HG03439 (cell line): Measurements from ENCODE around the gene SLC37A1.
A peak's percentile ranks its signal among the peaks of the same experiment; 100 is the strongest.

Source experiments
- ATAC-seq: cut with Tn5 transposase; IDR thresholded peaks from one replicate; pipeline ENCODE4 v1.9.1; 2021; ENCODE audit warnings: mild to moderate bottlenecking, moderate library complexity; ENCODE audit not compliant: unreplicated experiment

SLC37A1 gene

GRCh38 chr21:42503711-42504110, 9.9 kb upstream of the SLC37A1 start:
- no peak for ATAC-seq

DNA sequence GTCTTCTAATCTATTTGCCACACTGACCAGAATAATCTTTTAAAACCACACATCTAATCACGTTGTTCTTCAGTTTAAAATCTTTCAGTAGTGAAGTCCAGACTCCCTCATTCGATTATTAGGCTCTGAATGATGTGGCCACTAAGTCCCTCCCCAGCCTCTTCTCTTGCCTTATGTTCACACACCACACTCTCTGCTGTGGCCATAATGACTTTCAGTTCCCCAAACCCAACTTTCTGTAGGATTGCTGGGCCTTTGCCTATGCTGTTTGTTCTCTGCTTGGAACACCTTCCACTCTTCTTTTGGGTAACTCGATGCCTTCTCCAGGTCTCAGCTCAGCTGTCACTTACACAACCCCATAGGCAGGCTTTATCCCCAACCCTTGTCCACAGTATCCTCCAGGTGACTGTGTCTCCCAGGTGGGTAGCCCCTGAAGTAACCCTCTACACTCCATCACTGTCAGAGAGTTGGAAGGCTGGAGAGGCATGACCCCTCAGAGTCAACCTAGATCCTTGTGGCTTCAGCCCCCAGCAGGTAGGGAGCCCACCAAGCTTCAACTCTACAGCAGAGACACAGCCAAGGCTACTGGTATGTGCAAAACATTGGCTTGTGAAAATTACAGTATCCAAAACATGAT, 8.4 kb upstream of the SLC37A1 start:
- ATAC-seq, result peak; percentile 85

GRCh38 chr21:42507418-42507817, 6.2 kb upstream of the SLC37A1 start:
- ATAC-seq, result no peak

DNA sequence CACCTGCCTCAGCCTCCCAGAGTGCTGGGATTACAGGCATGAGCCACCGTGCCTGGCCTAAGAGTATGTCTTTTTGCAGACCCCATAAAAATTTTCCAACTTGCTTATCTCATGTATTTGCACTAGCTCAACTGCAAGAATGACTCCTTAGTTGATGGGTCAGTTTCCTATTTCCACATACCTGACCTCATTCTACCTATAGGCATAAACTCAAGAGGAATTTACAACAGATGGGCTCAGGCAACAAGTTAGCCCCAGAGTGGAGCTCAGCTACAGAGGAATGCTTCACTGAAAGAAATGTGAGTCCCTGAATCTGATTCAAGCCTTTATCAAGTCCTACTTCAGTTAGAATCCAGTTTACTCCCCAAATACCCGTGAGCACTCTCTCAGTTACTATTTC, 5.3 kb upstream of the SLC37A1 start:
- ATAC-seq, result no peak

- no peak for ATAC-seq
Measured at GRCh38 chr21:42509244-42509643, 4.4 kb upstream of the SLC37A1 start.

DNA sequence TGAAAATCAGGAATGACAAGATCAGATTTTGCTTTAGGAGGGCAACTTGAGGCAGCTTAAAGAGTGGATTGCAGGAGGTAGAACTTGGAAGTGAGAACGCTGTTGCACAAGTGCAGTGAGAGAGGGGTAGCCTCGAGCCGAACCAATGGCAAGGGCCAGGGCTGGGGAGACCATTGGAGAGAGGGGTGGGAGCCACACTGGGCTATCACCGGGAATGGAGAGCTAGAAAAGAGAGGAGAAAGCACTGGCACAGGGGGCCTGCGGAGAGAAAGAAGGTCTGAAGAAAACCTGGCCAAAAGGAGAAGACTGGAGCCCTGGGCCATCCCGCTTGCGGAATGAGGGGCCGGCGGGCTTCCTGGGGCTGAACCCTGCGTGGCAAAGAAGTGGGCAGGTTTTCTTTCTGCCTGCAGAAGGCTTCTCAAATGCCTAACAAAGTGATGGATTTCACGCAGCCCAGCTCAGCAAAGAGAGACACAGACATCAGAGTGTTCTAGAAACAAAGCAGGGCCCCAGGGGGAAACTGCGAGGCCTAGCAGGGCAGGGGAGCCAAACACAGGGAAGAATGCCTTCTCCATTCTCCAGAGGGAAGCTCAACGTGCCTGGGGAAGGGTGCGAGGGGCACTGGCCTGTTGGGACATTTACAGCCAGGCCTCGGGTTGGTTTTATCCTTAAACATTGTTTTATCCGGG, 1.2 kb upstream of the SLC37A1 start:
- no peak for ATAC-seq

- peak; percentile 53 for ATAC-seq
Measured at GRCh38 chr21:42513985-42514882, 582 bp downstream of the SLC37A1 start.

GRCh38 chr21:42514883-42515228, 1.2 kb downstream of the SLC37A1 start:
- ATAC-seq, result no peak

DNA sequence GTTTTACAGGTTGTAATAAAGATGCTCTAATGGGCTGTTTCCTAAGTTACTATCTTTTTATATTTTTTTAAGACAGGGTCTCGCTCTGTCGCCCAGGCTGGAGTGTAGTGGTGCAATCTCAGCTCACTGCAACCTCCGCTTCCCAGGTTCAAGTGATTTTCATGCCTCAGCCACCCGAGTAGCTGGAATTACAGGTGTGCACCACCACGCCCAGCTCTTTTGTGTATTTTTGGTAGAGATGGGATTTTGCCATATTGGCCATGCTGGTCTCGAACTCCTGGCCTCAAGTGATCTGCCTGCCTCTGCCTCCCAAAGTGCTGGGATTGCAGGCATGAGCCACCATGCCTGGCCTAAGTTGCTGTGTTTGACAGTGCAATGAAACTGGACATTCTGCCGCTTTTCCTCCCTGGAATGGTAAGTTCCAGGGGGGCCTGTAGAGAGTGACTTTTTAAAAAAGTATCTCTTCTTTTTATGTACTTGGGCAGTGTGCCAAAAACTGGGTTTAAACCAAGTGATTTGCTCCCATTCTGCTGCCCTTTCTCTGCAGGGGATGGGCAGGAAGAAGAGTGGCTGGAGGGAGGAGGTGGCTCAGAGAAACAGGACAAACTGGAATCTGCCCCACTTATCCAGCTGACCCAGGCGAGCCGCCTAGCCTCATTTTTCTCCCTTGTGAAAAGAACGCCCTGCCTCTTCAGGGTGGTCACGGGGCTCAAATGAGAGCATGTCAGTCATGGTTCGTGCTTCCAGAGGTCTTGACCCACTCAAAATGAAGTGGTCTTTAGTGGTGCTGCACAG, 2.3 kb downstream of the SLC37A1 start:
- ATAC-seq, result no peak

DNA sequence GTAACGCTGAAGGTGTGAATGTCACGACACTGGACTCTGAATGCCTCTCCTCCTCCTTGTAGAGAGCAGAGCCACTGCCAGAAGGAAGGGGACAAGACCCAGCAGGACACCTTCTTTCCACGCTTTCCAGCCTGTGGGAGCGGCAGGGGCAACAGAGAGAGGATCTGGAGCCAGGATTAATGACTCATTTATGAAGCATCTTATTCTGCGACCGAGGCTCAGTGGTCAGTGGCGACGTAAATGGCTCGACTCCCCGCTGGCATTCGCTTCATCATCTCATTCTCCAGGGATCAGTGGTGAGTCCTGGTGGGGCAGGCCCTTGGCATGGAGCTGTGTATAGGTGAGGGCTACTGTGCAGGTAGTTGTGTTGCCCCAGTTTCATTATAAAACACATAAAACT, 4.6 kb downstream of the SLC37A1 start:
- ATAC-seq, result no peak

DNA sequence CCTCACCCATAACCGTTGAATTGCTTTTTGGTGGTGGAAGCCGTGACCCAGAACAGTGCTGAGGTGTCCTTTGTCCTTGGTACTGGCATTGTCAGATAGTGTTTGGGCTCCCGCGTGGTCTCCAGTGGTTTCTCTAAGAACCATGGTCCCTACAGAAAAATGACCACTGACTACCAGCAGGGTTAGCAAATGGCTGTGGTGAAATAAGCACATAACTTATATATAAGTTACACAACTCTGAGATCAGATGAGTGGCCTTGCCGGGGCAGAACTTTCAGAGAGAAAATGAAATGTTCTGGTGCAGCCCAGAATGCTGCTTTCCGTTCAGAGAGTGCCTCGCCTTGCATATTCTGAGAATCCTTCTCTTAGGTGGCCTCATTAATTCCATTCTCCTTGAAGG, 5.0 kb downstream of the SLC37A1 start:
- ATAC-seq, result no peak

- ATAC-seq, result no peak
Measured at GRCh38 chr21:42520628-42521253, 7.1 kb downstream of the SLC37A1 start.

DNA sequence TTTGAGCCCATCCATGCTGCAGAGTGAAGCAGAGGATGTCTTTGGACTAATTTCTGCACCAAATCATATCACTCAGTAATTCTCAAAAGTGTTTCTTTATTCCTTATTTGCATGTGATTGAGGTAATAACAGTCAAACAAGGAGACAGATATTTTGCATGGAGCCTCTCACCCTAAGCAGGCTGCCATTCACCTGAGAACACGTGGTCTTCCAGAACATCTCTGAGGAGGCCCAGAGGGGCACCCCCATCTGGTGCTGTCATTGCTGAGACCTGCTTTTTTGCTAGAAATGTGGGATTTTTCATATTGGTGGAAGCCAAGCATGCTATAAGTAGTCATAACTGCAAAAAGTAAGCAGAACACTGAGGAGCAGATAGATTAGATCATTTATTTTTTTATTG, 7.7 kb downstream of the SLC37A1 start:
- no peak for ATAC-seq

GRCh38 chr21:42521805-42522204, 8.2 kb downstream of the SLC37A1 start:
- ATAC-seq, result no peak

DNA sequence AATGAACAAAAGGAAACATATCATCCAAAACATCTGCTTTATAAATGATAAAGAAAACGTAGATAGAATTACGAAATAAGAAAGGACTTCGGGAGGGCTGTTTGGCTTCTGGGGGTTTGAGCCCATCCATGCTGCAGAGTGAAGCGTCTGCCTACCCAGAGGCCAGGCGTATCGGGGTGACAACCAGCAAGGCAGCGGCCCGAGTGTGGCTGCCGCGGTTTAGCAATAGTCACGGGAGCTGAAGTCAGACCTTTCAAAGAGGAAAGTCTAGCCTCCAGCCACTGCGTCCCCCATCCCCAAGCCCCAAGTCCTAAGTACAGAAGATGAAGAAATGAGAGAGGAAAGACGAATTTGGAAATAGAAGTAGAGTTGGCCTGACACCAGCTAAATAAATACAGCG, 8.6 kb downstream of the SLC37A1 start:
- ATAC-seq, result no peak

- ATAC-seq, result no peak
Measured at GRCh38 chr21:42522771-42523170, 9.1 kb downstream of the SLC37A1 start.

DNA sequence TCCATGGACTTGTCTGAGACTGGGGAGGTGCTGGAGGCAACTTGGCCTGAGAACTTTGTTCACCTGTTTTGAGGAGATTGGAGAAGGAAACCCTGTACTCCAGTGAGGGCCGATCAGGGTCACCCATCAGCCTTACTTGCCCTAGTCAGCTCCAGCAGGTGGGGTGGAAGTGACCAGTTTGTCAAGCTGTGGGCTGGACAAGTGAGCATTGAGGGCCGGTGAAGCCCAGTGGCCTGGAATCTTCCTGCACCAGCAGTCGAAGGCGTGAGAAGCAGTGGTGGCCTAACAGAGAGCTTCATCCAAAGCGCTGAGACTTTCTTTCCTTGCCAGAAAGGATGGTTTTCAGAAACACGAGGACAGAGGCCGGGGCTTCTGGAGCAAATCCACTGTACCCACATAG, 9.6 kb downstream of the SLC37A1 start:
- no peak for ATAC-seq

DNA sequence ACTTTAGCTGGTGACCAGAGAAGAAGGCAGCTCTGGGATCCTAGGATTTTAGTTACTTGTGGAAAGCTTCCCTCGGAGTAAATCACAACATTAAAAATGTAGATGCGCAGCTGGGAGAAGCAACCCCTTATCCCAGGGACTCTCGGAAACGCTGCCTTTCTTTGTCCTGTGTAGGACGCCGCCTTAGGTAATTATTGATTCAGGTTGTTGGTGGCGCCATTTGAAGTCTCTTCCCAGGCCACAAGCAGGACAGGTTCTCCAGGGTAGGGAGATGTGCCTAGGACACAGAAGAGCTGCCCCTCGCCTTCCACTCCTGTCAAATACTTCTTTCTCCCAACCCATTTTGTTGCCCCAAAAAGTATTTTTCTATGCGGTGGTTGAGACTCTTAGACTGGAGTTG, 10.3 kb downstream of the SLC37A1 start:
- ATAC-seq, result no peak

DNA sequence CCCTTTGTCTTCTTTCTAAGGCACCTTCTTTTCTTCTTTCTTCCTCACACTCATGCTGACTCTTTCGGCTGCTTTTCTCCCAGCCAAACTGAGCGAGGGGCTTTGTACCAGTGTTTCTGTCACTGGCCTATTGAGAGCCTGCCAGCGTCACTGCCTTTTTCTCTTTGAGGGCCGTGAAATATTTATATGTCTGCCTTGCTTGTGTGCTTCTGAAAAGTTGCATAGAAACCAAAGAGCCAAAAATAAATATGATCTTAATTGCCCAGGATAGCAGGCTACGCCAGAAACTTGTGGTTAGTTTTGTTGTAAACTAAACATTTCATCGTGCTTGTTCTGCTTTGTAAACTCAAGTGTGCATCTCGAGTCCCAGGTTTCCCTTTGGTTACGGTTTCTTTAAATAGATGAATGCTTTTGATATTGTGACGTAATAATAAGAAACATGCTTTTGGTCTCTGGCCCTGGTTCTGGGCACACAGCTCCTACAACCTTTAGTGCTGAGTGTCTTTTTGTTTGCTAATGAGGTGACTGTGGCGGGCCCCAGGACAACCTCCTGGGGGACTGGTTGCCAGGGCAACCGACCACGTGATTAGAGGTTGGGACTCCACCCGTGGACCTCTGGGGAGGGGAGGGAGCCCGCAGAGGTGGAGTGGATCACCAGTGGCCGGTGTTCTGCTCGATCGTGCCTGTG, 10.8 kb downstream of the SLC37A1 start:
- peak; percentile 66 for ATAC-seq

- ATAC-seq, result peak; percentile 28
Measured at GRCh38 chr21:42525029-42525581, 11.5 kb downstream of the SLC37A1 start.
